Measurements from ENCODE around the gene SYNDIG1.

Gene SYNDIG1

DNA sequence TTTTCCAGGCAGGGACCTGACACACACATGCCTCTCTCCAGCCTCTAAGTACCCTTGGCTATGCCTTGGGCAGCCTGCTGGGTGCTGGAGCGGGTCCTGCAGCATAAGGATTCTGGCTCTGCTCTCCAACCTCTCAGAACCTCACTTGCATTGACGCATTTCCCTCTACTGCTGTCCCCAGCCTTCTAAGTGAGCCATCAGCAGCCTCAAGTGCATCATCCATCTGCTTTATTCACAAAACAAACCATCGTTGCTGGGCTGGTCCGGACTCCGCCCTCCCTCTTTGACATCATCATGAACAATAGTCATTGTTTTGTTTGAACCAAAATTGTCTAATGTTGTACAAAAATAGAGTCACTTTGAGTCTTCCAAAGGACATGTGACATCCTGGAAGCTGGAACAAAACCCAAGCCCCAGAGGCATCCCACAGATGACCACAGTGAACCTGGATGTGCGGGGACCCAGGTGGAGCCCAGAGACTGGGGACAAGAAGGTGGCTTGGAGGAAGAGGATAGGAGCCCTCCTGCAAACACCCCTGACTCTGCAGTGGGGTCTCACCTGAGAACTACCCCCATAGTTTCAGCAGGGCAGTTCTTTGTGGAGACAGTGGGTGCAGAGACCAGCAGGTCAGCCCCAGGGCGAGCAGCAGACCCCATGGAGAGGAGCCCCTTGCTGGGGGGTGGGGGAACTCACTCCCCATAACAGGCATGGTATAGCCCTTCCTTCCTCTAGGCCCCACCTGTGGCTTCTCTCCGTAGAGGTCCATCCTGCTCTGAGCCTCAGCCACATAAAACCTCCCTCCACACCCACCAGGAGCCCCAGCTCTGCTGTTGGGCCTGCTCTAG is 230.1 kb downstream of the SYNDIG1 start:
- DNase-seq = no peak

DNA sequence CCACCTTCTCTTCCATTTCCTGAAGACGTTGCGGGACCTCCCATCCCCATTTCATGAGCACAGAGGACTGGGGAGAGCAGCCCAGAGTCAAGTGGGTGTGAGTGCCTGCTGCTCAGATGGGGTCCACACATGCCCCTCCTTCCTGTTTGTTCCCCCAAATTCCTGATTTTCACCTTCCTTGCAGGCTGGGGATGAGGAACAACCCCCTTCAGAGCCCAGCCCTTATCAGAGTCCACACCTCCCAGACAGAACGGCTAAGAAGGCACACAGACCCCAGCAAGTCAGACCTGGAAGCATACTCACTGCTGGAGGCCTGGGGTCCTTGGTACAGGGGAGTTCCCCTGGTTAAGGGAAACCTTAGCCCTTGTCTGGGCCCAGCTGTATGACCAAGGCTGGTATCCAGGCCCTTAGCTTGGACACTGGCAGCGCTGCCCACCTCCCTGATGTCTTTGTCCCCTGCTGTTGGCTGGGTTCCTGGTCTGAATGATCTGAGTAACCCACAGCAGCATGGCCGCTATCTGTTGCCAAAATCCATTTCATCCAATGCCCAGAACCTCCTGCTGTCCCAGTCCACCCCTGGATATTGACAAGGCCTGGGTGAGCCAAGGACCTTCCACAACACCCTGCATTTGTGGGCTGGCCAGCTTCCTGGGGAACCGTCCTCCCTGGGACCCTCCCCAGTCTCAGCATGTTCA is 230.9 kb downstream of the SYNDIG1 start:
- no peak for DNase-seq

DNA sequence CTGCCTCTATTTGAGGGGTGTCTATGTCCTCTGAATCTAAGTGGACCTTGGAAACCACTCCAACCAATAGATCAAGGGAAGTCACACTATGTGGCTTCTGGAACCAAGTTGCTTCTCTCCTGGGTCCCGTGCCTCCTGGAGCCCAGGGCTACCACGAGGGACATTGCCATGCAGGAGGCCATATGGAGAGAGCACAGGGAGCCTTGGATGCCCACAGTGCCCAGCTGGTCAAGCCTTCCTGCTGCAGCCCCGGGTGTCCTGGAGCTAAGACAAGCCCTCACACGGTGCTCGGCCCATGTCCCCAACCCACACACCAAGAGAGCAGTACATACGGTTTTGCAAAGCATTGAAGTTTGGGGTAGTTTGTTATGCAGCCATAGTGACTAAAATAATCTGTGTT is 231.6 kb downstream of the SYNDIG1 start:
- DNase-seq = no peak

DNA sequence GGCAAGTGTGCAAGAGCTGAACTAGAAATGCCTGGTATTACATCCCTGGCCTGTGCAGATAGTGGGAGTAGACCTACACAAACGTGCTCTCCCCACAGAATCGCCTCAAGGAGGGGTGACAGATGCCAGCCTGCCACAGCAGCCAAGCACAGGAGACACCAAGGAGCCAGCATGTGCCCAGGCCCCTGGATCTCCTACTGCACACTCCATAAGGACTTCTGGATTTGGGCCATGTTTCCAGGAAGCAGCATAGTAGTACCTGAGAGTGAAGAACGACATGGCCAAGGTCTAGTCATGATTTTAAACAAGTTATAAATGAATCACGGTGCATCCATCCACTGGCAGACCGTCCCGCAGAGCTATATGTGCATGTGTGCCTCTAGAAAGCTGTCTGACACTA is 232.2 kb downstream of the SYNDIG1 start:
- no peak for DNase-seq

DNA sequence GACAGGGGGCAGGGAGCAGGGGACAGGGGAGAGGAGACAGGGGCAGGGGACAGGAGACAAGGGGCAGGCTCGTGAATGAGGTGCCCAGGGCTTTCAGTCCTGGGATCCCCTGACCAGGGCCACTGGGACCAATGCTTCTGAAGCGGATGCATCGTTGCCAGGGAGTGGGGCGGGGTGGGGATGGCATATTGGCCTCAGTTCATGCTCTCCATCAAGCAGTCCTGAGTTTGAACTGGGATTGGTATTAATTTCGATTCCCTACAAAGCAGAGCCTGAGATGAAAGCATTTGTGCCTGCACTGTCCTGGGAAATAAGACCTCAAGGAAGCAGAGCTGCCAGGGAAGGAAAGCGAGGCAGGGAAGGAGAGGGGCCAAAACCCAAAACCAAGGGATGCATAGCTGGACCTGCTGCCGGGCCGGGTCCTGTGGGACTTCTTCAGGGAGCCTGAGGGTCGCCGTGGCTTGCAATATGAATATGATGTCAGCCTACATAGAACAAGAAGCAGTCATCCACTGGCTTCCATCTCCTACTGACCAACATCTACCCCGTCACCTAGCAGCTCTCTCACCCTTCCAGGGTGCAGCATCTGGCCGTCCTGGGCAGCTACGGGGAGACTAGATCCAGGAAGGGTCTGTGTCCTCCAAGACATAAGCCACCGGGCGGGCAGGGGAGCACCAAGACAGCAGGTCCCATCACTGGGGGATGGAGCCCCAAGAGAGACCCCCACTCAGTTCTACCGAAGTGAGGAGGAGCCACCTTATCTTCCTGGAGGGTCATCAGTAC is 233.3 kb downstream of the SYNDIG1 start:
- no peak for DNase-seq

DNA sequence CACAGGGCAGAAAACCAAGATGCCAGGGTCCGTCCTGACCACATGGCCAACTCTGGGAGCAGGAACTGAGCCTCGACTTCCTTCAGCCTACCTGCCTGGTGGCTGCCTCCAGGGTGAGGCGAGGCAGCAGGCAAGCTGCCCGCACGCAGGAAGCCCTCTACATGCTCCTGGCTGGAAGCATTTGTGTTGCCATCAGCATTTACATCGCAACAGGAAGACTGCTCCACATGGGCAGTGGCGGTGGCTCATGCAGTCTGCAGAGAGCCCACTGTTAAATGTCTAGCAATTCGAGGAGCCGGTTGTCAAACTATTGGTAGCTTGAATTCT is 233.8 kb downstream of the SYNDIG1 start:
- no peak for DNase-seq

DNA sequence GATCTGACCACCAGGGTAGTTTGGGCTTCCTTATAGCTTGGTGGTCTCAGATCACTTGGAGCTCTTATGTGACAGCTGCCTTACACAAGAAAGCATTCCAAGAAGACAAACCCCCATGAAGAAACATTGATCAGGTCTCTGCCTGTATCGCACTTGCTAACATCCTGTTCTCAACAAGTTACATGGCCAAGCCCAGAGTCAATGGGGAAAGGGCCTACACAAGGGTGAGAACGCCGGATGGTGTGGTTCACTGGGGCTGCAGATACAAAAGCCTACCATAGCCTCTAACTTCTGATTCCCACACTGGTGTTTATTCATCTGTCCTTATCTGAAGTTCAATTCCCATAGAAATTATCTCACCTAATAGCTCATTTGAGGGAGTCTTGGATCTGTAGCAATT is 235.5 kb downstream of the SYNDIG1 start:
- DNase-seq = no peak

DNA sequence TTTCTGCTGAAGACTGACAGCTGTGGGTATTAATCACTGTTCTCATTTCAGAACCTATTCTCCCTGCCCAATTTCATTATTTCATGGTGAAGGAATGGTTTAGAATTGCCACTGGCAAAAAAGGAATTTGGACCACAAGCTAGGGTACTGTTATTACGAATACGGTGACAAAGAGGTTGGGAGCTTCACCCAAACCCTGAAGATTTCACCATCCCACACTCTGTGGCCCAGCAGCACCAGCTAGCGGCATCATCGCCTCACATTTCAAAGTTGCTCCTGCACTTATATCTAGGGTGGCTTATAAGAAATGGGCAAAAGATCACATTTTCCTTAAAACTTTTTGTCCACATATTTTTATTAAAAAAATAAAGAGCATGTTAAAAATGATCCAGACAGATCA is 236.1 kb downstream of the SYNDIG1 start:
- no peak for DNase-seq

DNA sequence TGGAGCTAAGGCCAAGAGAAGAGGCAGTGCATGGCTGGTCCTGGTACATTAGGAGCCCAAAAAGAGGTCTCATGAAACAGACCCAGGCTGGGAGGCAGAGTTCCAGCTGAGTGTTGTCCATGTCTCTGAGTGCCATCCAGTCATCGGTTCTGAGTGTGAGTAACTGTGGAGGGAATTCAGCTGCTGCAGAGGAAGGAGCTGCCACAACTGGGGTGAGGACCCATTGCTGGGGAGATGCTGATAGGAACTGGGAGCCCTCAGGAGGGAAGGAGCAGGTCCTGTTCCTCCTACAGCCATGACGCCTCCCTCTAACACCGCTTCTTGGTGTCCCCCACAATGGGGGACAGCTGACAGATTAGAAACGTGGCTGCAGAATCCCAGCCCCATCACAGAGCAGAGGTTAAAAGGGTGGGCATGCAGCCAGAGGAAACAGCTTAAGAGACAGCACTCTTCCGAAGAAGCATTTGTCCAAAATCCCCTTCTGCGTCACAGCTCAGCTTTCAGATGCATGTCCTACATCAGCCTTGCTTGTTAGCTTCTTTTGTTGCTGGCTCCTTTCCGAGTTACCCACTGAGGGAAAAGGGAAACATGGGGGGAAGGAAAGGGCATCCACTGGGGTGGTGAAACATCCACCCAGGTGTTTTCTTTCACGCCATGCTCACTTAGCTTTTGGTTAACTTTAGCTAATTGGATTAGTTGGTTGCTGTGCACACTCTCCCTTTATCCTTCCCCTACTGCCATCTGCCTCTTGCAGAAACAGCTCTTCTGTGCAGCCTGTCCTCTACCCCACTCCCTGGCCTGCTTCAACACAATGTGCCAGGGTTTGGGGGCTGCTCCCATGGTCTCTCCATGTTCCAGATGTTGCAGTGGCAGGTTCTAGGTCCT is 239.2 kb downstream of the SYNDIG1 start:
- no peak for DNase-seq
